Measurements from ENCODE around the gene ARRB1.

The ARRB1 gene

GRCh38 chr11:75262436-75262835 lies 89.0 kb downstream of the ARRB1 start:
- no peak for DNase-seq (ENCODE audit: low read depth)
- TF ChIP-seq, protein P1, sequence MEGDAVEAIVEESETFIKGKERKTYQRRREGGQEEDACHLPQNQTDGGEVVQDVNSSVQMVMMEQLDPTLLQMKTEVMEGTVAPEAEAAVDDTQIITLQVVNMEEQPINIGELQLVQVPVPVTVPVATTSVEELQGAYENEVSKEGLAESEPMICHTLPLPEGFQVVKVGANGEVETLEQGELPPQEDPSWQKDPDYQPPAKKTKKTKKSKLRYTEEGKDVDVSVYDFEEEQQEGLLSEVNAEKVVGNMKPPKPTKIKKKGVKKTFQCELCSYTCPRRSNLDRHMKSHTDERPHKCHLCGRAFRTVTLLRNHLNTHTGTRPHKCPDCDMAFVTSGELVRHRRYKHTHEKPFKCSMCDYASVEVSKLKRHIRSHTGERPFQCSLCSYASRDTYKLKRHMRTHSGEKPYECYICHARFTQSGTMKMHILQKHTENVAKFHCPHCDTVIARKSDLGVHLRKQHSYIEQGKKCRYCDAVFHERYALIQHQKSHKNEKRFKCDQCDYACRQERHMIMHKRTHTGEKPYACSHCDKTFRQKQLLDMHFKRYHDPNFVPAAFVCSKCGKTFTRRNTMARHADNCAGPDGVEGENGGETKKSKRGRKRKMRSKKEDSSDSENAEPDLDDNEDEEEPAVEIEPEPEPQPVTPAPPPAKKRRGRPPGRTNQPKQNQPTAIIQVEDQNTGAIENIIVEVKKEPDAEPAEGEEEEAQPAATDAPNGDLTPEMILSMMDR (conservative IDR thresholded peaks at IDR 0.05; ENCODE audit: low read depth, low read length) = no peak
- H3K4me3 ChIP-seq (ENCODE audit: low read length) = no peak overlapping the region

DNA sequence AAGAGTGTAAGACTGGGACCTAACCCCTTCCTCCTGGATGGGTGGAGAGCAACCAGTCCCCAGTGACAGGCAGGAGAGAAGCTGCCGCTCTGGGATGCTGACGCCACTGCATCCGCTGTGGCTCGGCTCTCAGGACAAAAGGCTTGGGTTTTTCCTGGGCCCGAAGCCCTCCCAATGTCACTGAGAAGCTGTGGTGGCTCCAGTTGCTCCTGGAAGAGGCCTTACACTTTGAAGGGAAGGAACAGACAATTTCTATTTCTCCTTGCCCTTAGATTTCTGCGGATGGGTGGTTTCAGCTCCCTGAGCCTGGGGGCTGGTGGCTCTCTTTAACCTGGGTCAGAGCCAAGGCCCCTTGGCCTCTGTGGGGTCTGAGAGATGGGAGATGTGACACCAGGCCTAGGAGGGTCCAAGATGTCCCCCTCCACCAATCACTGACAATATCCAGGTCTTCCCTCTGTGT lies 89.5 kb downstream of the ARRB1 start:
- H3K4me3 ChIP-seq (ENCODE audit: low read length) = no peak overlapping the region
- TF ChIP-seq, protein P1 (conservative IDR thresholded peaks at IDR 0.05; ENCODE audit: low read depth, low read length) = no peak
- no peak for DNase-seq (ENCODE audit: low read depth)

DNA sequence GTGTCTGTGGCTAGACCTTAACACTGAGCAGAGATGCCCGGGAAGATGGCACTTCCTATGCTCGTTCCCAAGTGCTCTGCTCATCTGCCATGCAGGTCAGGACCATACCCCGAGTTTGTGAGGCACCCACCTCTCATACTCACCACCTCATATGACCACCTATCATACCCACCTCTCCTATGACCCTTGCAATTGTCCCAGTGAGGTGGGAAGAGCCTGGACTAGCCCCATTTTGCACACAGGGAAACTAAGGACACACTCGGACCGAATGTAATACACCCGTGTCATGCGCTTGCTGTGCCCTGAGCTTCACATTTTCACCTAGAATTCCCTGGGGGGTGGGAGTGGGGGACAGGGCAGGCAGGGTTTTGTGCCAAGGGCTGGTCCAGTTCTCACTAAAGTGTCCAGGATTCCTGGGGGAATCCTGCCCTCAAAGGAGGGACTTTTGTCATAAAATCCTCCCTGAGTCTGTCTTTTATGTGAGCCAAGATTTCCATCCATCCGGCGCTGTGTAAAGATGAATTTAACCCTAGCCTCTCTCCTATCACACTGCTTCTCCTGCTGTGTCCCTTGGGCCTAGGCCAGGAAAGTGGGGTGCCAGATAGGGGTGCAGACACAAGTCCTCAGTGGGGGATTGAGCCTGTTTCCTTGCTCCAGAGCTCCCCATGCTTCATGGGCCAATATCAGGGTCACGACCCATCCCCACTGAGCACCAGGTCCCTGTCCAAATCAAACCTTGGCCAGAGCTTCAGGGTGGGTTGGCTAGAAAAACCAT lies 90.9 kb downstream of the ARRB1 start:
- TF ChIP-seq, protein P1 (conservative IDR thresholded peaks at IDR 0.05; ENCODE audit: low read depth, low read length) = no peak
- H3K4me3 ChIP-seq (ENCODE audit: low read length) = no peak overlapping the region
- no peak for DNase-seq (ENCODE audit: low read depth)

GRCh38 chr11:75254326-75254725 lies 97.1 kb downstream of the ARRB1 start:
- TF ChIP-seq, protein P1 (conservative IDR thresholded peaks at IDR 0.05; ENCODE audit: low read depth, low read length) = no peak
- DNase-seq (ENCODE audit: low read depth) = no peak
- H3K4me3 ChIP-seq (ENCODE audit: low read length) = no peak overlapping the region

DNA sequence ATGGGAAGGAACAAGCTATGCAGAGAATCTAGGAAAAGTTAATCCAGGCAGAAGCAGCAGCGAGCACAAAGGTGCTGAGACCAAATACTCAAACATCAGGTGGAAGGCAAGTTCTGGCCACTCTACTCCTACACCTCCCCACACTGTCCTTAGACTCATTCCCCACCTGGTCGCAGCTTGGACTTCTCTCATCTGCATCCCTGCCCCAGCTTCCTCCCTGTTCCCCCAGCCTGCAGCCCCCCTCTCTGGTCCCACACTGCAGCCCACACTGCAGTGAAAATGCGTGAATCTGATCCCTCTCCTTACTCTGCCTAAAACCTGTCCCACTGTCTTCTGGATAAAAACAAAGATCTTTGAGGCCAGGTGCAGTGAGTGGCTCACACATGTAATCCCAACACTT lies 101.8 kb downstream of the ARRB1 start:
- H3K4me3 ChIP-seq (ENCODE audit: low read length) = no peak overlapping the region
- TF ChIP-seq, protein P1 (conservative IDR thresholded peaks at IDR 0.05; ENCODE audit: low read depth, low read length) = no peak
- DNase-seq (ENCODE audit: low read depth) = no peak

- H3K4me3 ChIP-seq (ENCODE audit: low read length) = no peak overlapping the region
- TF ChIP-seq, protein P1 (conservative IDR thresholded peaks at IDR 0.05; ENCODE audit: low read depth, low read length) = no peak
- no peak for DNase-seq (ENCODE audit: low read depth)
These were observed 102.6 kb downstream of the ARRB1 start for GRCh38 chr11:75248924-75249256.

DNA sequence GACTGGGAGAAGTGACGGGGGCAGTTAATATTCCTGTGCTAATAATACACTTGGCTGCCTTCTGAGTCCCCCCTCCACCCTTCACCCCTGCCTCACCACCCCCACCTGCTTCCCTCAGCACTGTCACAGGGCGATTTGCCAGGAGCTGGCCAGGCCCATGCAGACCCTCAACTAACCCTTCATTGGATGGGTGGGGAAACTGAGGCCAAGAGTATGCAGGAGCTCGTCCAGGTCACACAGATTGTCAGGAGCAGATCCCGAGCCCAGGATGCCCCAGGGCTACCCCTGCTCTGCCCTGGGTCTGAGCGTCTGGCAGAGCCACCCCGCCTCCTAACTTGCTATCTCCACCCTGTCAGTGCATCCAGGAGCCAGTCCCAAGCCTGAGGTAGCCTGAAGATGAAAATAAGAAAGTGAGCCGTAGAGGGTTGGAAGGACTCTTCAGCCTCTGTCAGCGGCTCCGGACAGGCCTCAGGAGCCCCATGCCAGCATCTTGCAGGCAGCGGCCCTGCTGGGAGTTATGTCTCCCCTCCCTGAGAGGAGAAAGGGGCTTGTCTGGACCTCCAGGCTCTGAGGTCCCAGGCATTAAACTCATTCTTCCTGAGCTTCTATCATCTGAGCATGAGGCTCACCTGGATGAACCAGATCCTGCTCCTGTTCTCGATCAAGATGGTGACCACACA lies 104.7 kb downstream of the ARRB1 start:
- TF ChIP-seq, protein P1 (conservative IDR thresholded peaks at IDR 0.05; ENCODE audit: low read depth, low read length) = no peak
- H3K4me3 ChIP-seq (ENCODE audit: low read length) = no peak overlapping the region
- no peak for DNase-seq (ENCODE audit: low read depth)

Data from retinal pigment epithelial cell (primary cell).